Endothelial cell of umbilical vein (primary cell): ENCODE data around the gene LAMTOR2.

Source experiments
- CTCF ChIP-seq, 2 donors: IDR thresholded peaks; 1 replicate in 1 of 2; 2 replicates in 1 of 2; pipeline ENCODE4 v1.5.1; 2011; ENCODE audit warnings: low read length in 2 of 2, mild to moderate bottlenecking in 2 of 2, moderate library complexity in 2 of 2, control low read depth in 1 of 2, inconsistent platforms in 1 of 2, low read depth in 1 of 2; ENCODE audit not compliant: insufficient read depth in 1 of 2; ENCODE audit errors: extremely low read depth in 1 of 2
- POLR2A ChIP-seq: IDR thresholded peaks from 2 replicates; pipeline ENCODE4 v1.6.1; 2012; ENCODE audit warnings: low read depth, mild to moderate bottlenecking, control low read depth, low read length

GRCh38 chr1:156050376-156050775 is 4.2 kb upstream of the LAMTOR2 start:
- no peak for TF ChIP-seq CTCF (IDR thresholded peaks at IDR 0.05; ENCODE audit: extremely low read depth in 1 of 2, insufficient read depth in 1 of 2, low read depth in 1 of 2, low read length in 2 of 2)
- no peak for TF ChIP-seq POLR2A
